Tibial nerve (tissue), 4 donors: ENCODE results near the gene TPK1. TPM values are rescaled to one million over a fixed set of nuclear protein-coding genes. Genes with fewer than 3 reads are reported as not detected.
"Not testable (repeated sequence)": the region's sequence is repeated elsewhere in the genome, so short reads cannot be mapped to it uniquely, and the experiment has no call there.

ENCODE experiments used
- DNase-seq, 2 donors: peaks; one replicate each; pipeline ENCODE4 v3.0.0-alpha.2; 2019; ENCODE audit warnings: low spot score in 2 of 2
- H3K27ac ChIP-seq, 4 donors: fragments of 200-600 bp; sonication (generic) in 3 of 4; one replicate each; pipeline ENCODE4 v1.5.1; 2017 to 2019; ENCODE audit warnings: mild to moderate bottlenecking in 1 of 4
- H3K27me3 ChIP-seq, 2 donors: fragments of 200-600 bp; sonication (generic) in 1 of 2; one replicate each; pipeline versions ENCODE4 v1.5.1 to v1.6.0; 2017 to 2019
- H3K36me3 ChIP-seq, 3 donors: fragments of 200-600 bp; sonication (generic); one replicate each; pipeline ENCODE4 v1.5.1; 2018 to 2019
- H3K4me1 ChIP-seq, 4 donors: fragments of 200-600 bp; sonication (generic) in 3 of 4; one replicate each; pipeline ENCODE4 v1.5.1; 2017 to 2019
- H3K4me3 ChIP-seq, 4 donors: fragments of 200-600 bp; sonication (generic) in 3 of 4; one replicate each; pipeline ENCODE4 v1.5.1; 2017 to 2019; ENCODE audit warnings: mild to moderate bottlenecking in 1 of 4, moderate library complexity in 1 of 4
- H3K9me3 ChIP-seq, 4 donors: fragments of 200-600 bp; sonication (generic) in 3 of 4; one replicate each; pipeline ENCODE4 v1.5.1; 2017 to 2019
- EP300 ChIP-seq, 2 donors: sonication (generic); formaldehyde crosslinking; IDR thresholded peaks; one replicate each; pipeline ENCODE4 v1.6.1; 2017; ENCODE audit warnings: antibody characterized with exemption in 2 of 2, mild to moderate bottlenecking in 1 of 2
- POLR2A ChIP-seq, 2 donors: fragments of 450-650 bp; IDR thresholded peaks; one replicate each; pipeline ENCODE4 v1.6.1; 2017; ENCODE audit warnings: antibody characterized with exemption in 2 of 2, mild to moderate bottlenecking in 2 of 2, moderate library complexity in 2 of 2
- WGBS, 2 donors: methylation state at CpG; one replicate each; pipeline ENCODE4 v1.1.5; 2018; 5-methylcytosine and 5-hydroxymethylcytosine counted together
- total RNA-seq, 4 donors: library from RNA; depleted of rRNA; stranded (reverse); fragments of >200 nt; gene quantifications; one replicate each; pipeline ENCODE4 v1.1.0, GENCODE V29; 2016
- TF ChIP-seq, protein P1 (sequence below), 5 experiments: fragments of 200-600 bp in 3 of 5; fragments of 450-650 bp in 2 of 5; sonication (generic) in 3 of 5; IDR thresholded peaks; one replicate each; pipeline ENCODE4 v1.5.1; 2016 to 2019; ENCODE audit warnings: antibody characterized with exemption in 5 of 5, mild to moderate bottlenecking in 3 of 5, moderate library complexity in 2 of 5

TPK1 gene
- total RNA-seq, 4 donors from 2014 or later: 4.5 to 18.8 (median 8.3) TPM

DNA sequence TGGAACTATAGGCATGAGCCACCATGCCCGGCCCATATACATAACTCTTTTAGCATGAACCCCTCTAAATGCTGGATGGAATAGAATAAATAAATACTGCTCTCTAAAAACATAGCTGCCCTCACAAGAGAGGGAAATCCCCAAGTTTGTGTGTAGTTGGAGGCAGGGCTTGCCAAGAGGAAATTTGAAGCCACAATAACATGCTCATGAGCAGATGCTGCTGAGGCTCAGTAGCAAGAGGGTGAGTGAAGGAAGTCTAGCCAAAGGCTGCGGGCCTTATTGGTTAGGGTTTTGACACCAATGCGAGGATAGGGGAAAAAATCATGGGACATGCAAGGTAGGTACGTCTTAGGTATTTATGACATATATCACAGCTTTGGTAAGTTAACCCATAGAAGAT is 17.3 kb downstream of the TPK1 start:
- no peaks in the 10 kb centered on the region for H3K9me3 ChIP-seq
- no peak for TF ChIP-seq EP300 (IDR thresholded peaks at IDR 0.05)
- TF ChIP-seq POLR2A (IDR thresholded peaks at IDR 0.05): no peak
- TF ChIP-seq, protein P1, sequence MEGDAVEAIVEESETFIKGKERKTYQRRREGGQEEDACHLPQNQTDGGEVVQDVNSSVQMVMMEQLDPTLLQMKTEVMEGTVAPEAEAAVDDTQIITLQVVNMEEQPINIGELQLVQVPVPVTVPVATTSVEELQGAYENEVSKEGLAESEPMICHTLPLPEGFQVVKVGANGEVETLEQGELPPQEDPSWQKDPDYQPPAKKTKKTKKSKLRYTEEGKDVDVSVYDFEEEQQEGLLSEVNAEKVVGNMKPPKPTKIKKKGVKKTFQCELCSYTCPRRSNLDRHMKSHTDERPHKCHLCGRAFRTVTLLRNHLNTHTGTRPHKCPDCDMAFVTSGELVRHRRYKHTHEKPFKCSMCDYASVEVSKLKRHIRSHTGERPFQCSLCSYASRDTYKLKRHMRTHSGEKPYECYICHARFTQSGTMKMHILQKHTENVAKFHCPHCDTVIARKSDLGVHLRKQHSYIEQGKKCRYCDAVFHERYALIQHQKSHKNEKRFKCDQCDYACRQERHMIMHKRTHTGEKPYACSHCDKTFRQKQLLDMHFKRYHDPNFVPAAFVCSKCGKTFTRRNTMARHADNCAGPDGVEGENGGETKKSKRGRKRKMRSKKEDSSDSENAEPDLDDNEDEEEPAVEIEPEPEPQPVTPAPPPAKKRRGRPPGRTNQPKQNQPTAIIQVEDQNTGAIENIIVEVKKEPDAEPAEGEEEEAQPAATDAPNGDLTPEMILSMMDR (IDR thresholded peaks at IDR 0.05): no peak

DNA sequence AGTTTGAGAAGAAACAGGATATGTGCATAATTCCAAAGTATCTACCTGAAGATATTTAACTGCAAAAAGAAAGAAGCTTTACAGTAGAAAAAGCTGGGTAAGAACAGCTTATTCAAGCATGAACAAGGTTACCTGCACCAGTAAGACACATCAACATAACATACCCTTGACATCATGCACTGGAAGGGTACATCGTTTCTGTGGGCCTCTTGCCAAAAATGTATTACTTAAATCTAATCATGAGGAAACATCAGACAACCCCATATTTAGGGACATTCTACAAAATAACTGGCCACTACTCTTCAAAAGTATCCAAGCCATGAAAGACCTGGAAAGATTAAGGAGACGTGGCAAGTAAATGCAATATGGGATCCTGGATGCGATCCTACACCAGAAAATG is 18.9 kb downstream of the TPK1 start:
- no peak overlapping the region for H3K4me3 ChIP-seq
- DNase-seq: no peak
- H3K36me3 ChIP-seq: peaks cover 0 to 3% (median 0%) of the 10 kb centered on the region in 3 donors
- 83 to 85% methylated on average over 3 of the region's 3 CpGs for WGBS, 2 donors
- H3K27ac ChIP-seq: no peak overlapping the region
- H3K9me3 ChIP-seq: no peaks in the 10 kb centered on the region
- H3K27me3 ChIP-seq: no peaks in the 10 kb centered on the region
- peaks cover 0 to 12% (median 0%) of the 10 kb centered on the region in 4 donors for H3K4me1 ChIP-seq
- TF ChIP-seq, protein P1 (IDR thresholded peaks at IDR 0.05): no peak

More for the DNA sequence above, 17.3 kb downstream of the TPK1 start:
- Histone ChIP-seq H3K36me3 (peaks cover 0 to 3% (median 0%) of the 10 kb centered on the region in 3 donors), H3K4me3 (no peak overlapping the region), H3K4me1 (peaks cover 0 to 3% (median 0%) of the 10 kb centered on the region in 4 donors), H3K27ac (no peak overlapping the region), H3K27me3 (no peaks in the 10 kb centered on the region)
- DNase-seq: no peak
- 75 to 82% methylated on average over 4 of the region's 4 CpGs for WGBS, 2 donors

DNA sequence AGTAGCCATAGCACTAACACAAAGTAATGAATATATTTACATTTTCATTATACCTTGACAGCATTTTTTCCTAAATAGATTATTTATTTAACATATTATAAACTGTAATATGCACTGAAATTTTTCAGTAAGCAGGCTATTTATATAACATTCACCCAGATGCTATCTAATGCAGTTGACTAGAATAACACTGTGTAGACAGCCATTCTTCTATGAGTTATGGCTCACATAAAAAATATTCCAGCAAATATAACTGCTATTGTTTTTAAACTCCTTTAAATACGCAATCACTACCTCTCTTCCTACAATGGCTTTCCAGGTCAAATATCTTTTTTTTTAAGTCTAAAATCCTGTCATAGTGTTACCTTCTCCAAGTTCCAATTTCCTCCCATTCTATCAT is 21.6 kb downstream of the TPK1 start:
- Histone ChIP-seq H3K36me3 (peaks cover 0 to 3% (median 0%) of the 10 kb centered on the region in 3 donors), H3K27ac (no peak overlapping the region), H3K4me3 (no peak overlapping the region), H3K4me1 (peaks cover 0 to 9% (median 0%) of the 10 kb centered on the region in 4 donors), H3K9me3 (no peaks in the 10 kb centered on the region), H3K27me3 (no peaks in the 10 kb centered on the region)
- no peak for DNase-seq
- TF ChIP-seq, protein P1 (IDR thresholded peaks at IDR 0.05): no peak
- TF ChIP-seq EP300 (IDR thresholded peaks at IDR 0.05): no peak
- TF ChIP-seq POLR2A (IDR thresholded peaks at IDR 0.05): no peak
- 83 to 87% methylated on average over 1 of the region's 1 CpG for WGBS, 2 donors

DNA sequence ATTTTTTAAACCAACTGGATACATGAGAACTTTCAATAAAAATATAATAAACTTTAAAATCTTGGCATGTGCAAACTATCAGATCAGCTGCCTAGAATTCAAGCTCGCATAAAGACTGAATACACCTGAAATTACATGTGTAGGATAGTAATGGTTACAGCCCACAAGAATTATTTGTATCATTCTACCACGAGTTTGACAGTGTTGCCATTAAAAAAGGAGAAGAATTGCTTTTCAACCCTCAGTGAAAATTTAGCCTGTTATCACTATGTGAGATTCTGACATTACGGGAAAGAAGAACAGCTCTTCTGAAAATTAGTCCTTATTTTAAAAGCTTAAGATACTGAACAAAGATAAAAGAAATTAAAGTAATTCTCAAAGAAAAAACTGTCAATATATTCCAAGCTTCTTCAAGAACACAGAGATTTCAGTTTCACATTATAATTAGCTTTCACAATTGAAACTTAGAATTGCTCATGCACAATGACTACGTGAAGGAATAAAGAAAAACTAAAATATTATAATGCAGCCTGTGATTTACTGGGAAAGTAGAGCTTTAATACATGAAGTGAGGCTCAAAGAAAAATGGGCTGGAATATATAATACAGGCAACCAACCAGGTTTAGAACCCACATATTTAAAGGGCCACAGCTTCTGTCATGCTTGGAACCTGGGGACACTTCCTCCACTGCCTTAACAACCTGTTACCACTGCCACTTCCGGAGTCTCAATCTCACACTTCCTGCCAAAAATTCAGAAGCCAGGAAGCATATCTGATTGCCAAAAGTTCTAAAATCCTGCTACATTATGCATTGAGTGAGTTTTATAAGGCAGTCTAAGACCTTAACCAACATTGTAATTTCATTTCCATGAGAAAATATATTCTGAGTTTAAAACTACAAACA is 23.2 kb downstream of the TPK1 start:
- no peak for DNase-seq
- Histone ChIP-seq H3K4me1 (peaks cover 0 to 9% (median 0%) of the 10 kb centered on the region in 4 donors), H3K36me3 (peaks cover 0 to 3% (median 0%) of the 10 kb centered on the region in 3 donors), H3K9me3 (no peaks in the 10 kb centered on the region), H3K27ac (peak overlapping the region in 1 of 4 donors; percentile 8), H3K27me3 (no peaks in the 10 kb centered on the region), H3K4me3 (no peak overlapping the region)
- no peak for TF ChIP-seq POLR2A (IDR thresholded peaks at IDR 0.05)
- TF ChIP-seq EP300 (IDR thresholded peaks at IDR 0.05): no peak
- TF ChIP-seq, protein P1 (IDR thresholded peaks at IDR 0.05): no peak
- WGBS, 2 donors: 58 to 60% methylated on average over 5 of the region's 5 CpGs

DNA sequence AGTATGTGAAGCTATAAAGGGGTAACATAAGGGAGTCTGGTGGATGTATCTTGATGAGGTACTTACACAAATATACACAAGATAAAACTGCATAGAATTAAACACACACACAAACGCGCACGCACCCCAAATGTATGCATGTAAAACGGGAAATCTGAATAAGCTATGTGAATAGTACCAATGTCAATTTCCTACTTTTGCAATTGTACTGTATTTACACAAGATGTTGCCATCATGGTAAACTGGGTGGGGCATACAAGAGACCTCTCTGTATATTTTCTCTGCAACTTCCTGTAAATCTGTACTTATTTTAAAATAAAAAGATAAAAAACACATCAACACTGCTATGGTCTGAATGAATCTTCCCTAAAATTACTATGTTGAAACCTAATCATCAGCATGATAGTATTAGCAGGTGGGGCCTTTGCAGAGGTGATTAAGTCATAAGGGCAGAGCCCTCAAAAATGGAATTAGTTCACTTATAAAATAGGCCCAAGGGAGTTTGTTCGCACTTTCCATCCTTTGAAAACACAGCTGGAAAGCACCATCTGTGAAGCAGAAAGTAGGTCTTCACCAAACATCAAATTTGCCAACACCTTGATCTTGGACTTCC is 30.1 kb downstream of the TPK1 start:
- no peak overlapping the region for H3K27ac ChIP-seq
- WGBS, 2 donors: 93 to 95% methylated on average over 5 of the region's 5 CpGs
- DNase-seq: no peak
- H3K4me1 ChIP-seq: no peaks in the 10 kb centered on the region
- no peaks in the 10 kb centered on the region for H3K27me3 ChIP-seq
- peaks cover 0 to 9% (median 0%) of the 10 kb centered on the region in 3 donors for H3K36me3 ChIP-seq
- H3K9me3 ChIP-seq: no peaks in the 10 kb centered on the region
- no peak overlapping the region for H3K4me3 ChIP-seq
- TF ChIP-seq, protein P1 (IDR thresholded peaks at IDR 0.05): no peak
- TF ChIP-seq POLR2A (IDR thresholded peaks at IDR 0.05): no peak
- no peak for TF ChIP-seq EP300 (IDR thresholded peaks at IDR 0.05)

DNA sequence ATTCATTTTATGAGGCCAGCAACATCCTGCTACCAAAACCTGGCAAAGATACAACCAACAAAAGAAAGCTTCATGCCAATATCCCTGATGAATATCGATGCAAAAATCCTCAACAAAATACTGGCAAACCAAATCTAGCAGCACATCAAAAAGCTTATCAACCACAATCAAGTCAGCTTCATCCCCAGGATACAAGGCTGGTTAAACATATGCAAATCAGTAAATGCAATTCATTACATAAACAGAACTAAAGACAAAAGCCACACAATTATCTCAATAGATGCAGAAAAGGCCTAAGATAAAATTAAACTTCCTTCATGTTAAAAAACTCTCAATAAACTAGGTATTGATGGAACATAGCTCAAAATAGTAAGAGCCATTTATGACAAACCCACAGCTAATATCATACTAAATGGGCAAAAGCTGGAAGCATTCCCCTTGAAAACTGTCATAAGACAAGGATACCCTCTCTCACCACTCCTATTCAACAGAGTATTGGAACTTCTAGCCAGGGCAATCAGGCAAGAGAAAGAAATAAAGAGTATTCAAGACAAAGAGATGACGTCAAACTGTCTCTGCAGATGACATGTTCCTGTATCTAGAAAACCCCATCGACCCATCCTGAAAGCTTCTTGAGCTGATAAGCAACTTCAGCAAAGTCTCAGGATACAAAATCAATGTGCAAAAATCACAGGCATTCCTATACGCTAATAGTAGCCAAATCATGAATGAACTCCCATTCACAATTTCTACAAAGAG is 35.0 kb downstream of the TPK1 start:
- 93% methylated on average over 4 of the region's 4 CpGs for WGBS, 2 donors
- H3K4me3 ChIP-seq, H3K4me1 ChIP-seq, H3K9me3 ChIP-seq, H3K27me3 ChIP-seq, H3K27ac ChIP-seq, DNase-seq: not testable (repeated sequence)
- peaks cover 0 to 20% (median 0%) of the 10 kb centered on the region in 3 donors for H3K36me3 ChIP-seq
